Right lobe of liver (tissue), 4 donors: Measurements from ENCODE around the gene TMEM255B.

Experiments
- CTCF ChIP-seq, 4 donors: fragments of 200-600 bp in 3 of 4; fragments of 450-650 bp in 1 of 4; IDR thresholded peaks; one replicate each; pipeline versions ENCODE4 v1.5.1 to v1.8.0; 2016 to 2022; ENCODE audit warnings: antibody characterized with exemption in 4 of 4, mild to moderate bottlenecking in 2 of 4
- POLR2A ChIP-seq: fragments of 450-650 bp; IDR thresholded peaks from one replicate; pipeline ENCODE4 v1.6.1; 2017; ENCODE audit warnings: antibody characterized with exemption, mild to moderate bottlenecking
- donor health status: DM: no; HTN: no; CAD: no.
- donor health status: DM: no; HTN: no; CAD: no.
- donor health status: DM: no; HTN: yes; CAD: no.

DNA sequence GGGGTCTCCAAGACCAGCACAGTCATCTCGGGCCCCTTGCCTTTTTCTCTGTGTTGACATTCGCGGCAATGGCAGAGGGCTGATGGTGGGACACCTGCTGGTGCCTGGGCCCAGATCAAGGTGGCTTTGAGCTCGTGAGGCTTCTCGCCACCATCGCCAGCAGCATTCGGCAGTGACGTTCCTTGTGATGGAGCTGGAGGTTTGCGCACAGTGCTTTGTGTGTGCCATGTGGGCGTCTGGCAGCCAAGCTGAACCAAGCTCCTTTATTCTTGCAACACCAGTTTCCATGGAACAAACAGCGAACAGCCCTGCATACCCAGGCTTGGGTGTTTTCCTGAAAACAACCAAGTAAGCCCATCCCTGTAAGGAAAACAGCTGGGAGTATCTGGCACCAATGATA is 9.1 kb upstream of the TMEM255B start:
- TF ChIP-seq POLR2A (no peak), CTCF (IDR thresholded peaks at IDR 0.05) (no peak)
